PC-3 (cell line): ENCODE results near the gene DGKH. TPM values are rescaled to one million over a fixed set of nuclear protein-coding genes. Genes with fewer than 3 reads are reported as not detected.

Experiments
- ATAC-seq: fragments of 200-7000 bp; cut with Tn5 transposase; 2 replicates; pipeline ENCODE4 v1.9.1; 2020; ENCODE audit warnings: mild to moderate bottlenecking, moderate library complexity
- BruUV-seq: library from RNA; stranded (reverse); fragments of 400-500 nt; replicated peaks from 2 replicates; lab custom pipeline; 2021; lab: Mats Ljungman, UMichigan
- CTCF ChIA-PET: fragments of 300-600 bp; sonication (Branson Sonifier 250); formaldehyde crosslinking; loops from one replicate; lab custom pipeline; 2022; ENCODE audit warnings: antibody characterized with exemption; lab: Charles Lee
- POLR2A ChIA-PET: fragments of 300-600 bp; sonication (Branson Sonifier 250); formaldehyde crosslinking; loops from one replicate; lab custom pipeline; 2022; ENCODE audit warnings: antibody characterized with exemption; ENCODE audit not compliant: unreplicated experiment; lab: Charles Lee
- DNase-seq: peaks from one replicate; pipeline ENCODE4 v3.0.0-alpha.2; 2015
- H2AFZ ChIP-seq: fragments of 300-600 bp; sonication (generic); 2 replicates; pipeline ENCODE4 v1.6.0; 2016; ENCODE audit warnings: antibody characterized with exemption, low read length
- H3F3A ChIP-seq: fragments of 300-600 bp; sonication (generic); one replicate; pipeline ENCODE4 v1.6.0; 2017; ENCODE audit warnings: antibody characterized with exemption, low read length, control low read depth, mild to moderate bottlenecking; ENCODE audit not compliant: unreplicated experiment
- H3K27ac ChIP-seq: fragments of 300-600 bp; sonication (generic); 2 replicates; pipeline ENCODE4 v1.5.1; 2016; ENCODE audit warnings: mild to moderate bottlenecking, low read length
- H3K27me3 ChIP-seq: fragments of 300-600 bp; sonication (generic); 2 replicates; pipeline ENCODE4 v1.6.1; 2016; ENCODE audit warnings: low read length, mixed read lengths
- H3K36me3 ChIP-seq: fragments of 300-600 bp; sonication (generic); 2 replicates; pipeline ENCODE4 v1.6.1; 2016; ENCODE audit warnings: low read depth, mixed run types, low read length, mixed read lengths
- H3K4me1 ChIP-seq: fragments of 300-600 bp; sonication (generic); 2 replicates; pipeline ENCODE4 v1.5.1; 2016; ENCODE audit warnings: low read length; ENCODE audit not compliant: insufficient read depth
- H3K4me2 ChIP-seq: fragments of 300-600 bp; sonication (generic); 2 replicates; pipeline ENCODE4 v1.6.0; 2016; ENCODE audit warnings: low read length
- H3K4me3 ChIP-seq: fragments of 300-600 bp; sonication (generic); 2 replicates; pipeline ENCODE4 v1.5.1; 2016; ENCODE audit warnings: mild to moderate bottlenecking, low read length, mixed read lengths
- H3K79me2 ChIP-seq: fragments of 300-600 bp; sonication (generic); 2 replicates; pipeline ENCODE4 v1.6.1; 2017; ENCODE audit warnings: low read length, mixed read lengths
- H3K9ac ChIP-seq: fragments of 300-600 bp; sonication (generic); 2 replicates; pipeline ENCODE4 v1.6.0; 2016; ENCODE audit warnings: mild to moderate bottlenecking, low read length
- H3K9me2 ChIP-seq: fragments of 300-600 bp; sonication (generic); replicated peaks from 2 replicates; pipeline ENCODE4 v1.6.1; 2016; ENCODE audit warnings: mixed run types, low read length, mixed read lengths
- H3K9me3 ChIP-seq: fragments of 300-600 bp; sonication (generic); 2 replicates; pipeline ENCODE4 v1.6.1; 2016; ENCODE audit warnings: low read length, mixed read lengths
- H4K20me1 ChIP-seq: fragments of 300-600 bp; sonication (generic); 2 replicates; pipeline ENCODE4 v1.6.1; 2016; ENCODE audit warnings: low read length, mixed read lengths
- CTCF ChIP-seq: fragments of 300-600 bp; sonication (generic); conservative IDR thresholded peaks from 2 replicates; pipeline ENCODE4 v1.5.1; 2017; ENCODE audit warnings: antibody characterized with exemption, low read depth, mild to moderate bottlenecking, low read length
- EZH2 ChIP-seq: fragments of 300-600 bp; sonication (generic); IDR thresholded peaks from one replicate; pipeline ENCODE4 v1.6.1; 2017; ENCODE audit warnings: antibody characterized with exemption, mild to moderate bottlenecking, low read length; ENCODE audit not compliant: unreplicated experiment
- EZH2phosphoT487 ChIP-seq: fragments of 300-600 bp; sonication (generic); IDR thresholded peaks from 2 replicates; pipeline ENCODE4 v1.6.1; 2018; ENCODE audit warnings: mild to moderate bottlenecking, antibody characterized with exemption, low read length, borderline replicate concordance
- intact Hi-C: fragments of 100-400 bp; cut with micrococcal nuclease; formaldehyde crosslinking; loops from 2 replicates; pipeline ENCODE4 v1.9.0; 2023
- total RNA-seq: library from RNA; depleted of rRNA; stranded (reverse); fragments of >200 nt; gene quantifications from 2 replicates; pipeline ENCODE4 v1.2.3, GENCODE V29; 2014

The DGKH gene
- total RNA-seq, 1 experiment from 2014 or later, result 5.9 TPM

- Histone ChIP-seq H3K4me2 (no peak overlapping the region), H3K9me3 (no peaks in the 10 kb centered on the region), H3K4me3 (no peak overlapping the region), H3K9ac (no peak overlapping the region), H3K79me2 (no peaks in the 10 kb centered on the region), H3K27ac (no peak overlapping the region), H2AFZ (no peak overlapping the region), H3K4me1 (peaks cover 13% of the 10 kb centered on the region), H3F3A (no peaks in the 10 kb centered on the region), H3K36me3 (no peaks in the 10 kb centered on the region; the same call in 1 of the 2 replicates), H3K27me3 (no peaks in the 10 kb centered on the region), H4K20me1 (peaks cover 5% of the 10 kb centered on the region; the same call in 1 of the 2 replicates), H3K9me2 (no peaks in the 10 kb centered on the region)
- peak; percentile 13 for DNase-seq
- no TSS peak for BruUV-seq
- CTCF ChIA-PET, result no interaction called here
- TF ChIP-seq EZH2, result no peak
- intact Hi-C loops, result no loop called here
- POLR2A ChIA-PET, result no interaction called here
- no peak for ATAC-seq
Measured at GRCh38 chr13:42151781-42152180, 103.3 kb downstream of the DGKH start.

GRCh38 chr13:42152495-42152894, 104.0 kb downstream of the DGKH start:
- Histone ChIP-seq H3K4me1 (peaks cover 13% of the 10 kb centered on the region), H2AFZ (no peak overlapping the region), H3K27ac (peak overlapping the region; percentile 36; the same call in 1 of the 2 replicates), H3K27me3 (no peaks in the 10 kb centered on the region), H3K9me3 (no peaks in the 10 kb centered on the region), H3K4me2 (0 out of 2 replicates have a peak overlapping the region, but pooled peaks have one; percentile 19), H3K4me3 (no peak overlapping the region), H3K9ac (no peak overlapping the region), H3K79me2 (no peaks in the 10 kb centered on the region), H4K20me1 (peaks cover 5% of the 10 kb centered on the region; the same call in 1 of the 2 replicates), H3K36me3 (no peaks in the 10 kb centered on the region; the same call in 1 of the 2 replicates), H3K9me2 (no peaks in the 10 kb centered on the region), H3F3A (no peaks in the 10 kb centered on the region)
- DNase-seq (no peak), ATAC-seq (no peak)
- TF ChIP-seq CTCF (no peak), EZH2phosphoT487 (no peak), EZH2 (no peak)
- ChIA-PET CTCF (no interaction called here), POLR2A (no interaction called here)
- BruUV-seq, result no TSS peak
- intact Hi-C loops, result no loop called here

- ChIA-PET CTCF (interaction anchor here (0.5 kb wide), 1 partner anchor 450 kb away, joined by 5 read pairs; no protein-coding TSS in a partner anchor), POLR2A (no interaction called here)
- Histone ChIP-seq H3K4me3 (no peak overlapping the region), H3K79me2 (no peaks in the 10 kb centered on the region), H3K9ac (no peak overlapping the region), H3F3A (no peaks in the 10 kb centered on the region), H3K36me3 (no peaks in the 10 kb centered on the region; the same call in 1 of the 2 replicates), H3K4me2 (0 out of 2 replicates have a peak overlapping the region, but pooled peaks have one; percentile 19), H4K20me1 (peaks cover 5% of the 10 kb centered on the region; the same call in 1 of the 2 replicates), H3K27ac (peak overlapping the region; percentile 36), H3K27me3 (no peaks in the 10 kb centered on the region), H2AFZ (no peak overlapping the region), H3K9me3 (no peaks in the 10 kb centered on the region), H3K9me2 (no peaks in the 10 kb centered on the region), H3K4me1 (peaks cover 13% of the 10 kb centered on the region)
- no TSS peak for BruUV-seq
- intact Hi-C loops, result no loop called here
- peak; percentile 47 for DNase-seq
- ATAC-seq, result peak; percentile 91
- TF ChIP-seq EZH2, result no peak
- no peak for TF ChIP-seq CTCF
- no peak for TF ChIP-seq EZH2phosphoT487
Measured at GRCh38 chr13:42153199-42154113, 105.0 kb downstream of the DGKH start.
